A673 (cell line): ENCODE measurements around the gene CA5B. TPM values are rescaled to one million over a fixed set of nuclear protein-coding genes. Genes with fewer than 3 reads are reported as not detected.
A peak's percentile ranks its signal among the peaks of the same experiment; 100 is the strongest.

Experiments used
- BruUV-seq: library from RNA; stranded (reverse); fragments of 400-500 nt; replicated peaks from 2 replicates; lab custom pipeline; 2021; lab: Mats Ljungman, UMichigan
- CTCF ChIA-PET: fragments of 300-600 bp; sonication (Branson Sonifier 250); formaldehyde crosslinking; loops from one replicate; lab custom pipeline; 2022; ENCODE audit warnings: antibody characterized with exemption; lab: Charles Lee
- POLR2A ChIA-PET: fragments of 300-600 bp; sonication (Branson Sonifier 250); formaldehyde crosslinking; loops from one replicate; lab custom pipeline; 2022; ENCODE audit warnings: antibody characterized with exemption; ENCODE audit not compliant: low non-redundant PET; lab: Charles Lee
- DNase-seq: peaks from one replicate; pipeline ENCODE4 v3.0.0-alpha.2; 2015; ENCODE audit warnings: low spot score
- H3K27ac ChIP-seq: fragments of 200-600 bp; sonication (generic); 2 replicates; pipeline ENCODE4 v1.5.1; 2016; ENCODE audit warnings: mixed run types, low read depth, mild to moderate bottlenecking, mixed read lengths, antibody characterized with exemption, low read length; ENCODE audit not compliant: poor library complexity, severe bottlenecking
- H3K27me3 ChIP-seq: fragments of 200-600 bp; sonication (generic); replicated peaks from 2 replicates; pipeline ENCODE4 v1.6.1; 2017; ENCODE audit warnings: mixed run types, low read depth, mild to moderate bottlenecking, mixed read lengths, antibody characterized with exemption, low read length; ENCODE audit not compliant: insufficient read depth, poor library complexity
- H3K36me3 ChIP-seq: fragments of 200-600 bp; sonication (generic); 2 replicates; pipeline ENCODE4 v1.6.1; 2016; ENCODE audit warnings: mixed run types, mild to moderate bottlenecking, mixed read lengths, antibody characterized with exemption, low read length; ENCODE audit not compliant: insufficient read depth, poor library complexity, severe bottlenecking
- H3K4me1 ChIP-seq: fragments of 200-600 bp; sonication (generic); 2 replicates; pipeline ENCODE4 v1.6.1; 2017; ENCODE audit warnings: mixed run types, mild to moderate bottlenecking, mixed read lengths, antibody characterized with exemption, low read length; ENCODE audit not compliant: insufficient read depth, poor library complexity, severe bottlenecking
- H3K4me3 ChIP-seq: fragments of 200-600 bp; sonication (generic); 2 replicates; pipeline ENCODE4 v1.5.1; 2016; ENCODE audit warnings: low read depth, mixed run types, mild to moderate bottlenecking, mixed read lengths, low read length; ENCODE audit not compliant: poor library complexity, severe bottlenecking
- H3K9me3 ChIP-seq: fragments of 200-600 bp; sonication (generic); 2 replicates; pipeline ENCODE4 v1.6.1; 2016; ENCODE audit warnings: mixed run types, low read depth, mild to moderate bottlenecking, mixed read lengths, antibody characterized with exemption, low read length; ENCODE audit not compliant: poor library complexity, severe bottlenecking
- EZH2 ChIP-seq: fragments of 200-600 bp; sonication (generic); IDR thresholded peaks from 2 replicates; pipeline ENCODE4 v1.6.1; 2017; ENCODE audit warnings: borderline replicate concordance, low read depth, mild to moderate bottlenecking, mixed read lengths, antibody characterized with exemption, low read length; ENCODE audit not compliant: poor library complexity, severe bottlenecking
- intact Hi-C: fragments of 100-400 bp; cut with micrococcal nuclease; formaldehyde crosslinking; loops from one replicate; pipeline ENCODE4 v1.10.0; 2022; ENCODE audit not compliant: unreplicated experiment
- total RNA-seq: library from RNA; stranded (reverse); gene quantifications from 2 replicates; pipeline ENCODE4 v1.2.3, GENCODE V29; 2021
- TF ChIP-seq, protein P1 (sequence below): fragments of 300-800, 200-600 bp; sonication (generic); conservative IDR thresholded peaks from 2 replicates; pipeline ENCODE4 v1.5.1; 2017; ENCODE audit warnings: low read depth, mild to moderate bottlenecking, antibody characterized with exemption, low read length, moderate library complexity, mixed read lengths

CA5B gene
- total RNA-seq, 1 experiment from 2014 or later = 9.4 TPM

- CTCF ChIA-PET = no interaction called here
Measured at GRCh38 chrX:15761564-15762191, 23.6 kb downstream of the CA5B start.

GRCh38 chrX:15769300-15769954, 31.4 kb downstream of the CA5B start:
- DNase-seq = peak; percentile 80
- H3K4me3 ChIP-seq = no peak overlapping the region
- no TSS peak for BruUV-seq
- TF ChIP-seq, protein P1, sequence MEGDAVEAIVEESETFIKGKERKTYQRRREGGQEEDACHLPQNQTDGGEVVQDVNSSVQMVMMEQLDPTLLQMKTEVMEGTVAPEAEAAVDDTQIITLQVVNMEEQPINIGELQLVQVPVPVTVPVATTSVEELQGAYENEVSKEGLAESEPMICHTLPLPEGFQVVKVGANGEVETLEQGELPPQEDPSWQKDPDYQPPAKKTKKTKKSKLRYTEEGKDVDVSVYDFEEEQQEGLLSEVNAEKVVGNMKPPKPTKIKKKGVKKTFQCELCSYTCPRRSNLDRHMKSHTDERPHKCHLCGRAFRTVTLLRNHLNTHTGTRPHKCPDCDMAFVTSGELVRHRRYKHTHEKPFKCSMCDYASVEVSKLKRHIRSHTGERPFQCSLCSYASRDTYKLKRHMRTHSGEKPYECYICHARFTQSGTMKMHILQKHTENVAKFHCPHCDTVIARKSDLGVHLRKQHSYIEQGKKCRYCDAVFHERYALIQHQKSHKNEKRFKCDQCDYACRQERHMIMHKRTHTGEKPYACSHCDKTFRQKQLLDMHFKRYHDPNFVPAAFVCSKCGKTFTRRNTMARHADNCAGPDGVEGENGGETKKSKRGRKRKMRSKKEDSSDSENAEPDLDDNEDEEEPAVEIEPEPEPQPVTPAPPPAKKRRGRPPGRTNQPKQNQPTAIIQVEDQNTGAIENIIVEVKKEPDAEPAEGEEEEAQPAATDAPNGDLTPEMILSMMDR = no peak
- no peak for TF ChIP-seq EZH2
- no peaks in the 10 kb centered on the region for H3K27me3 ChIP-seq
- intact Hi-C loops = loop anchor here (10.0 kb wide), 1 partner anchor 205 kb away; no protein-coding TSS in a partner anchor
- no peaks in the 10 kb centered on the region for H3K36me3 ChIP-seq
- no peaks in the 10 kb centered on the region for H3K9me3 ChIP-seq
- peaks cover 14% of the 10 kb centered on the region for H3K4me1 ChIP-seq
- H3K27ac ChIP-seq = peak overlapping the region; percentile 25
- ChIA-PET POLR2A (no interaction called here), CTCF (no interaction called here)

More at GRCh38 chrX:15761564-15762191, 23.6 kb downstream of the CA5B start:
- Histone ChIP-seq H3K9me3 (no peaks in the 10 kb centered on the region), H3K36me3 (no peaks in the 10 kb centered on the region), H3K27ac (no peak overlapping the region), H3K27me3 (no peaks in the 10 kb centered on the region), H3K4me3 (no peak overlapping the region), H3K4me1 (peaks cover 3% of the 10 kb centered on the region)
- POLR2A ChIA-PET = no interaction called here
- TF ChIP-seq, protein P1 = peak; percentile 85
- TF ChIP-seq EZH2 = no peak
- peak; percentile 69 for DNase-seq
- BruUV-seq = no TSS peak
- intact Hi-C loops = loop anchor here (2.0 to 10.0 kb wide), 3 partner anchors 55 to 213 kb away; no protein-coding TSS in a partner anchor

DNA sequence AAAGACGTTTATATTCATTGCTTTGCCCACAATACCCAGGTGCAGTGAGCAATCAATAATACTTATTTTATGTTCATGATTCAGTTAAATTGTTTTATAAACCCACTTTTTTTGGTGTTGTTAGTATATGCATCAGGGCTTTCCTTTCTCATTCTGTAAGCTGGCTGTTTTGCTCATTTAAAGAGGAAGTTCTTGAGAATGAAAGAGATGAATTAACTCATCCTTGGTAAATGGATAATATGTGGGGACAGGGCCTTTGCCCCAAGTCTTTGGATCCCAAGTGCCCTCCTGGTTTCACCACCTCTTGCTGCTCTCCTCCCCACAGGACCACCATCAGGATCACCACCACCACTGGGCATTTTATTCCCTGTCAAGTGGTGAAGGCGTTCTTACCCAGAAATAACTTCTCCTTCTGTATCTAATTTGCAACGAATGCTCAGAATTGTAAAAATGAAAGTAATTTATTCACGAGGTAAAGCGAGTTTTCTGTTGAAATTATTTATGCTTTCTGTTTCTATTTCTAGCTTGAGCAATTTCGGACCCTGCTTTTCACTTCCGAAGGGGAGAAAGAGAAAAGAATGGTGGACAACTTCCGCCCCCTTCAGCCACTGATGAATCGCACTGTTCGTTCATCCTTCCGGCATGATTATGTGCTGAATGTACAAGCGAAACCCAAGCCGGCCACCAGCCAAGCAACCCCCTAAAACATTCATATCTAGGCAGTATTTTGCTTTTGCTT, 44.1 kb downstream of the CA5B start:
- no peaks in the 10 kb centered on the region for H3K9me3 ChIP-seq
- no peaks in the 10 kb centered on the region for H3K27me3 ChIP-seq
- peaks cover 18% of the 10 kb centered on the region for H3K36me3 ChIP-seq
- BruUV-seq = no TSS peak
- no peak for DNase-seq
- CTCF ChIA-PET = no interaction called here
- intact Hi-C loops = no loop called here
- POLR2A ChIA-PET = no interaction called here
- TF ChIP-seq, protein P1 = no peak
- no peak for TF ChIP-seq EZH2
- no peak overlapping the region for H3K4me3 ChIP-seq
- H3K4me1 ChIP-seq = no peaks in the 10 kb centered on the region
- H3K27ac ChIP-seq = no peak overlapping the region
